Body of pancreas (tissue), 4 donors: Measurements from ENCODE around the gene FAS. TPM values are rescaled to one million over a fixed set of nuclear protein-coding genes. Genes with fewer than 3 reads are reported as not detected.
A peak's percentile ranks its signal among the peaks of the same experiment; 100 is the strongest.

Experiments used
- ATAC-seq: fragments of 150-250 bp; one replicate; pipeline ENCODE4 v1.9.1; 2016
- DNase-seq, 4 donors: peaks; one replicate each; pipeline ENCODE4 v3.0.0-alpha.2; 2019
- H3K27ac ChIP-seq, 4 donors: fragments of 200-600 bp; sonication (generic); 1 replicate in 3 of 4; 2 replicates in 1 of 4; pipeline versions ENCODE4 v1.5.1 to v1.6.1; 2016 to 2019; ENCODE audit warnings: mild to moderate bottlenecking in 1 of 4, mixed read lengths in 1 of 4, moderate library complexity in 1 of 4
- H3K27me3 ChIP-seq, 2 donors: fragments of 200-600 bp; sonication (generic); one replicate each; pipeline ENCODE4 v1.6.0; 2016; ENCODE audit warnings: mild to moderate bottlenecking in 1 of 2
- H3K36me3 ChIP-seq, 2 donors: fragments of 200-600 bp; sonication (generic); replicated peaks in 1 of 2; 2 replicates each; pipeline ENCODE4 v1.5.1; 2016; ENCODE audit warnings: low read depth in 2 of 2; ENCODE audit not compliant: insufficient read depth in 1 of 2
- H3K4me1 ChIP-seq: fragments of 200-600 bp; sonication (generic); one replicate; pipeline ENCODE4 v1.6.0; 2016
- H3K4me3 ChIP-seq, 2 donors: fragments of 200-600 bp; sonication (generic); 1 replicate in 1 of 2; 2 replicates in 1 of 2; pipeline ENCODE4 v1.5.1; 2016 to 2019
- H3K9me3 ChIP-seq, 3 donors: fragments of 200-600 bp; sonication (generic); 1 replicate in 2 of 3; 2 replicates in 1 of 3; pipeline ENCODE4 v1.5.1; 2016
- POLR2A ChIP-seq, 3 donors: fragments of 450-650 bp; IDR thresholded peaks; one replicate each; pipeline ENCODE4 v1.6.1; 2016; ENCODE audit warnings: antibody characterized with exemption in 3 of 3, mild to moderate bottlenecking in 2 of 3
- WGBS, 2 donors: methylation state at CpG; one replicate each; pipeline ENCODE4 v1.1.5; 2017; 5-methylcytosine and 5-hydroxymethylcytosine counted together
- intact Hi-C: fragments of 100-400 bp; cut with DNase I; formaldehyde crosslinking; loops from one replicate; pipeline ENCODE4 v1.15.1; 2023
- total RNA-seq, 2 donors: library from RNA; depleted of rRNA; stranded (reverse); fragments of >200 nt; gene quantifications; one replicate each; pipeline ENCODE4 v1.1.0, GENCODE V29; 2016
- TF ChIP-seq, protein P1 (sequence below), 7 experiments: fragments of 450-650 bp in 4 of 7; fragments of 200-600 bp in 3 of 7; sonication (generic) in 3 of 7; IDR thresholded peaks; one replicate each; pipeline ENCODE4 v1.5.1; 2016 to 2019; ENCODE audit warnings: antibody characterized with exemption in 7 of 7

FAS gene
- 10 to 100 TPM; 13.7 to 22.1 TPM for total RNA-seq

GRCh38 chr10:88990384-88991160, at the start of gene FAS:
FAS (plus strand) TSS chr10:88990798; CDS start chr10:88990877, 79 bp downstream.
- H3K4me3 ChIP-seq, result peak within 1 kb of the TSS; percentile 65 to 81
- intact Hi-C loops, result no loop called here
- TF ChIP-seq, protein P1, sequence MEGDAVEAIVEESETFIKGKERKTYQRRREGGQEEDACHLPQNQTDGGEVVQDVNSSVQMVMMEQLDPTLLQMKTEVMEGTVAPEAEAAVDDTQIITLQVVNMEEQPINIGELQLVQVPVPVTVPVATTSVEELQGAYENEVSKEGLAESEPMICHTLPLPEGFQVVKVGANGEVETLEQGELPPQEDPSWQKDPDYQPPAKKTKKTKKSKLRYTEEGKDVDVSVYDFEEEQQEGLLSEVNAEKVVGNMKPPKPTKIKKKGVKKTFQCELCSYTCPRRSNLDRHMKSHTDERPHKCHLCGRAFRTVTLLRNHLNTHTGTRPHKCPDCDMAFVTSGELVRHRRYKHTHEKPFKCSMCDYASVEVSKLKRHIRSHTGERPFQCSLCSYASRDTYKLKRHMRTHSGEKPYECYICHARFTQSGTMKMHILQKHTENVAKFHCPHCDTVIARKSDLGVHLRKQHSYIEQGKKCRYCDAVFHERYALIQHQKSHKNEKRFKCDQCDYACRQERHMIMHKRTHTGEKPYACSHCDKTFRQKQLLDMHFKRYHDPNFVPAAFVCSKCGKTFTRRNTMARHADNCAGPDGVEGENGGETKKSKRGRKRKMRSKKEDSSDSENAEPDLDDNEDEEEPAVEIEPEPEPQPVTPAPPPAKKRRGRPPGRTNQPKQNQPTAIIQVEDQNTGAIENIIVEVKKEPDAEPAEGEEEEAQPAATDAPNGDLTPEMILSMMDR (IDR thresholded peaks at IDR 0.05), result no peak
- peak; percentile 51 to 55 (median 54) for TF ChIP-seq POLR2A (IDR thresholded peaks at IDR 0.05)
- H3K9me3 ChIP-seq, result no peaks in the 10 kb centered on the region
- peak within 1 kb of the TSS; percentile 75 to 88 (median 82) for H3K27ac ChIP-seq
- no peaks in the 10 kb centered on the region for H3K27me3 ChIP-seq
- 0% methylated on average over 18 to 51 of the region's 51 CpGs for WGBS, 2 donors
- peak; percentile 62 to 78 (median 75) for DNase-seq
- ATAC-seq, result peak; percentile 76
- peaks cover 16% of the 10 kb centered on the region for H3K4me1 ChIP-seq
- H3K36me3 ChIP-seq, result no peaks in the 10 kb centered on the region

DNA sequence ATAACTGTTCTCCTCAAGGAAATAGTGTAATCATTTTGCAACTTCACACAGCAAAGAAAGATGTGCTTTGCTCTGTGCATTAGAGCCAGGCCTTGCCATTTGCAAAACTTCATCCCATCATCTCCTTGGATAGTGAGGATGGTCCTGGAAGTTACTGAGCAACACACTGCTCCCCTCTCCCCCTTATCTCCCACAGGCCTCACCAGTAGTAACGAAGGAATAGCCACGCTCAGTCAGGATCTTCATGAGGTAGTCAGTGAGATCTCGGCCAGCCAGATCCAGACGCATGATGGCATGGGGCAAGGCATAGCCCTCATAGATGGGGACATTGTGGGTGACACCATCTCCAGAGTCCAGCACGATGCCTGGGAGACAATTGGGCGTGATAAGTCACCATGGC, 49.6 kb upstream of the FAS start:
- Histone ChIP-seq H3K9me3 (no peaks in the 10 kb centered on the region), H3K4me1 (no peaks in the 10 kb centered on the region), H3K27ac (no peak overlapping the region), H3K4me3 (no peak overlapping the region), H3K36me3 (no peaks in the 10 kb centered on the region), H3K27me3 (no peaks in the 10 kb centered on the region)
- no peak for ATAC-seq
- DNase-seq, result no peak
- WGBS, 2 donors, result 88 to 89% methylated on average over 6 of the region's 6 CpGs
- intact Hi-C loops, result loop anchor here (5.0 kb wide), 1 partner anchor 41 kb away; no protein-coding TSS in a partner anchor
- TF ChIP-seq POLR2A (IDR thresholded peaks at IDR 0.05), result no peak
- TF ChIP-seq, protein P1 (IDR thresholded peaks at IDR 0.05), result no peak

- no peaks in the 10 kb centered on the region for H3K4me1 ChIP-seq
- no peaks in the 10 kb centered on the region for H3K9me3 ChIP-seq
- intact Hi-C loops, result loop anchor here (5.0 kb wide), 1 partner anchor 39 kb away; no protein-coding TSS in a partner anchor
- ATAC-seq, result no peak
- H3K36me3 ChIP-seq, result no peaks in the 10 kb centered on the region
- no peak overlapping the region for H3K27ac ChIP-seq
- WGBS, 2 donors, result 61 to 78% methylated on average over 3 of the region's 3 CpGs
- no peak for DNase-seq
- TF ChIP-seq, protein P1 (IDR thresholded peaks at IDR 0.05), result no peak
- TF ChIP-seq POLR2A (IDR thresholded peaks at IDR 0.05), result no peak
- no peak overlapping the region for H3K4me3 ChIP-seq
- H3K27me3 ChIP-seq, result no peaks in the 10 kb centered on the region
These were observed 46.8 kb upstream of the FAS start for GRCh38 chr10:88943778-88944177.

DNA sequence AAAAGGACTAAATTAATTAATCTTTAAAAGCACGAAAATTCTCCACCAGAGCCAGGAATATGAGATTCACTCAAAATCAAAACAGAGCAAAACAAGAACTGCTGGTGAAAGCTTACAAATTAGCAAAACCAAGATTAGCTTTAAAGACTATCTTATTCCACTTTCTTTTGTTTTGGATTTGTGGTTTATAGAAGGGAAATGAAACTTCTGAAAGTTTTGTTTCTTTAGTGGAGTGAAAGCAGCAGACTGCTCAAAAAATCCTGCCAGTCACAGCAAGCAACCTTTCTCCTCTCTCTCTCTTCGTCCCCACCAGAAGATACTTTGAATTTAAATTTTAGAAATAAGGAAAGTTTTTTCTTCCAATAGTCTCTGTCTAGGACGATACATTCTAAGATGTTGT, 45.8 kb upstream of the FAS start:
- Histone ChIP-seq H3K27ac (no peak overlapping the region), H3K4me3 (no peak overlapping the region), H3K36me3 (no peaks in the 10 kb centered on the region), H3K4me1 (no peaks in the 10 kb centered on the region), H3K9me3 (no peaks in the 10 kb centered on the region), H3K27me3 (no peaks in the 10 kb centered on the region)
- TF ChIP-seq POLR2A (IDR thresholded peaks at IDR 0.05), result no peak
- TF ChIP-seq, protein P1 (IDR thresholded peaks at IDR 0.05), result no peak
- WGBS, 2 donors, result 62 to 72% methylated on average over 3 of the region's 3 CpGs
- no peak for DNase-seq
- intact Hi-C loops, result loop anchor here (5.0 kb wide), 1 partner anchor 37 kb away; no protein-coding TSS in a partner anchor
- ATAC-seq, result no peak
